GM19452 (cell line): ENCODE measurements around the gene ZMYND15.

ENCODE experiments used
- ATAC-seq: cut with Tn5 transposase; IDR thresholded peaks from one replicate; pipeline ENCODE4 v1.9.1; 2021; ENCODE audit not compliant: unreplicated experiment

ZMYND15 gene

GRCh38 chr17:4715063-4715744 is 24.4 kb upstream of the ZMYND15 start:
- ATAC-seq, result no peak

- ATAC-seq, result no peak
These were observed 23.6 kb upstream of the ZMYND15 start for GRCh38 chr17:4716081-4716480.

DNA sequence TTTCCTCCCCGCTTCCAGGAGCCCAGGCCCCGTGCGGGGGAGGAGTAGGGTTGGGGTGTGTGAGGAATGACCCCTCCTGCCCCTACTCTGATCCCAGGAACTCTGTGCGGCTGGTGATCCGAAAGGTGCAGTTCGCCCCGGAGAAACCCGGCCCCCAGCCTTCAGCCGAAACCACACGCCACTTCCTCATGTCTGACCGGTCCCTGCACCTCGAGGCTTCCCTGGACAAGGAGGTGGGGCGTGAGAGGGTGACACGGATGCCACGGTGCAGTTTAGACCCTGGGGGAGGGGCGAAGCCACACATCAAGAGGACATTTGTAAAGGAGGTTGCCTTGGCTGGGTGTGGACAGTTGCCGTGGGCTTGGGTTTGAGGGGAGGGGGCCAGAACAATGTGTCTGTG is 21.8 kb upstream of the ZMYND15 start:
- no peak for ATAC-seq

- no peak for ATAC-seq
These were observed 21.4 kb upstream of the ZMYND15 start for GRCh38 chr17:4718276-4718675.

DNA sequence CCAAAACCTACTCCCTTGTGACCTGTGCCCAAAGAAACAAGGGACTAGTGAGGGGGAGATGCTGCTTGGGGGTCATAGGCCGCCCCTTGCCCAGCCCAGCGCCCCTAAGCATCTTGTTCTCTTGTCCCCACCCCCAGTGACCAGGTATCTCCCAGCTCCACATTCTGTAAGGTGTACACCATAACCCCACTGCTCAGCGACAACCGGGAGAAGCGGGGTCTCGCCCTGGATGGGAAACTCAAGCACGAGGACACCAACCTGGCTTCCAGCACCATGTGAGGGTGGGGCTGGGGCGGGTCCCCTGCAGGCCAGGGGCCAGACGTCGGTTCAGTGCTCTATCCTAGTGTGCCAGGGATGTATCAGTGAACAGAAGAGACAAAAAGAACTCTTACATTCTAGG is 20.5 kb upstream of the ZMYND15 start:
- ATAC-seq, result no peak

DNA sequence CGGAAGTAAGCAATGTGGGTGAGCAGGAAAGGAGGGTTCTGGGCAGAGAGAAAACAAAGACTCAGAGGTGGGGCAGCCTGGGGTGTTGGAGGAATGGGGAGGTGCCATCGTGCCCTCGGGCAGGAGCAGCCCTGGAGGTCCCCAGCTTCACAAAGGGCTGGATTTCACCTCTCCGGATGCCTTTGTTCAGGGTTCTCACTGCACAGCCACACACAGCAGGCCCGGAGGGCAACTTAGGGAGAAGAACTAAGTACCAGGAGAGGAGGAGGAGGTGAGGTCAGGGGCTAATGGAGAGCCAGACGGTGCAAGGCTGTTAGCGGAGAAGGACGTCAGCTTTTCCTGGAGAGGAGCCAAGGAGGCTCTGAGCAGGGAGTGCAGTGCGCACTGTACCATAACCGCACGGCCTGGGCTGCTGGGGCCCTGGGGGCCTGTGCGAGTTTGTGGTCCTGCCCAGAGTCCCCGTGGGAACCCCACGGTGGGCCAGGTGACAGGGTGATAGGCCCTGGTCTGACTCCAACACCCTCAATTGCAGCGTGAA is 19.9 kb upstream of the ZMYND15 start:
- no peak for ATAC-seq

GRCh38 chr17:4720787-4721186 is 18.8 kb upstream of the ZMYND15 start:
- ATAC-seq, result no peak

DNA sequence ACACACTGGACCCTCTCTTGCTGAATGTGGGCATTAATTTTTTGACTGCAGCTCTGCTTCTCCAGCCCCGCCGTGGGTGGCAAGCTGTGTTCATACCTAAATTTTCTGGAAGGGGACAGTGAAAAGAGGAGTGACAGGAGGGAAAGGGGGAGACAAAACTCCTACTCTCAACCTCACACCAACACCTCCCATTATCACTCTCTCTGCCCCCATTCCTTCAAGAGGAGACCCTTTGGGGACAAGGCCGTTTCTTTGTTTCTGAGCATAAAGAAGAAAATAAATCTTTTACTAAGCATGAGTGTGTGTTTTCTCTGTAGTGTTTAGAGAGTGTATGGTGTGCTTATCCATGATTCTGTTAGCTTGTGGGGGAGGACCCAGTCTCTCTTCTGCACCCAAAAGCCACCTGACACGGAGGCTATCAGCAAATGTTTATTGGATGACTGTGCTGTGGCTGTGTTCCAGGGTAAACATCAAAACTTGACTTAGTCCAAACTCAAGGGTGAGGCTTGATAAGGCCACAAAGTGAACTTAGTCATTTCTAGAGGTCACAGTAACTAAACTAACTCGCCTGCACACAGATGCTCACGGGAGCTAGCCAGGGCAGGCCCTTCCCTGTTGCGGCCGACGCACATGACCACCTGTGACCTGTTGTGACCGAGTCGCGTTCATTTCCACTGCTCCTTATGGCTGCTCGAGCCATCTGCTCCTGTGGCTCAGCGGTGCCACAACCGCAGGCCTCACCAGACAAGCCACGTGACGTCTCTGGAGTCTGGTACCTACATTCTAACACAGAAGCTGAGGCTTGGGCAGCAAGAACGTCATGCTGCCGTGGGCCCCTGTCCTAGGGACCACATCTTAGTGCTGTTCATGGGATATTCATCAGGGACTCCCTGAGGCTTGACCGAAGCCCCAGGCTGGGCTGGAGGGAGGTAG is 18.2 kb upstream of the ZMYND15 start:
- no peak for ATAC-seq

DNA sequence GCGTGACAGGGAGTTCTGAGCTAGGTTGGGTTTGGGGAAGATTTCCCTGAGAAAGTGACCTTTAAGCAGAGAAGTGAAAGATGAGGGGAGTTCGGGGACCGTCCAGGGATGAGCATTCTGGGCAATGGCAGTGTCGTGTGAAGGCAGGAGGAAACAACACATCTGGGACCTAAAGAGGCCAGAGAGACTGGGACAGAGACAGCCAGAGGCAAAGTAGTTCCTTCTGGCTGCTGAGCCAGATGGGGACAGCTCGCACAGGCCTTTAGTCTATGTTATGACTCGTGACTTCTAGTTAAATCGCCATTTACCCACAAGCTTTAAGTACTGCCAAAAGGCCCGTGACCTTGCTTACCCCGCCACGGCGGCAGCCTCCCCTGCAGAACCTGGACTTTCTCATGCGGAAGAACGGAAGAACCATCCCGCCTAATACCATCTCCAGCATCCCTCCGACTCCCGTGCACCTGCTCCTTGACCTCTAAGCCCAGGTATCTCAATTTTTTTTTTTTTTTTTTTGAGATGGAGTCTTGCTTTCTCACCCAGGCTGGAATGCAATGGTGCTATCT is 16.9 kb upstream of the ZMYND15 start:
- ATAC-seq, result no peak

DNA sequence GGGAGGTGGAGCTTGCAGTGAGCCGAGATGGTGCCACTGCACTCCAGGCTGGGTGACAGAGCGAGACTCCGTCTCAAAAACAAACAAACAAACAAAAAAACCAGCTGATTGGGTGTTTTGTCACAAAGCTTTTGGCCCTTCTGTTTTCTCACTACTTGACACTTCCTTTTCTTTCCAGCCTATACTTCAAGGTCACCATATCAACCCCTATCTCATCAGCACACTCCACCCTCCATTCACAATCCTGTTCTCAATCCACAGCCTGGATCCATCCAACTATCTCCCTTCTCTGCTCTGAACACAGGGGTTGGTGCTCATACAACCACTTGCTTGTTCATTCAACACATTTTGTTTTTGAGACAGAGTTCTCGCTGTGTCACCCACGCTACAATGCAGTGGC is 15.0 kb upstream of the ZMYND15 start:
- ATAC-seq, result no peak

GRCh38 chr17:4725646-4726310 is 13.9 kb upstream of the ZMYND15 start:
- ATAC-seq, result no peak

- ATAC-seq, result no peak
These were observed 11.5 kb upstream of the ZMYND15 start for GRCh38 chr17:4728124-4728523.

DNA sequence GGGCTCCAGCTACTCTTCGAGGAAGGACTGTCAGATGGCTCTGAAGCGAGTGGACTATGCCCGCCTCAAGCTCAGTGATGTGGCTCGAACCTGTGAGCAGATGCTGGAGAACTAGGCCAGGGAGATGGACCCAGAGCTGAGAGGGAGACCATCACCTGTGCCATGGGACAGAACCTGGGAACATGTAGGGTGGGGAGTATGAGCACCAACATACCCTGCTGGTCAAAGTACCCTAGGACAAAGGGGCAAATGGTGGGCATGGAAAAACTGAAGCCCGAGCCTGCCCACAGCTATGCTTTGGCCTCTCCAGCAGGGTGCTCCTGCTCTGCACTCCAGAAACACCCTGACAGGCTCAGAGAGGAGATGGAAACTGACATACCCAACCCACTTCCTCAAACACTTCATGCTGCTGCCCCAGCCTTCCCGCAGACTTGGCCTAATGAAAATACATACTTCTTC is 6.5 kb upstream of the ZMYND15 start:
- ATAC-seq, result no peak

DNA sequence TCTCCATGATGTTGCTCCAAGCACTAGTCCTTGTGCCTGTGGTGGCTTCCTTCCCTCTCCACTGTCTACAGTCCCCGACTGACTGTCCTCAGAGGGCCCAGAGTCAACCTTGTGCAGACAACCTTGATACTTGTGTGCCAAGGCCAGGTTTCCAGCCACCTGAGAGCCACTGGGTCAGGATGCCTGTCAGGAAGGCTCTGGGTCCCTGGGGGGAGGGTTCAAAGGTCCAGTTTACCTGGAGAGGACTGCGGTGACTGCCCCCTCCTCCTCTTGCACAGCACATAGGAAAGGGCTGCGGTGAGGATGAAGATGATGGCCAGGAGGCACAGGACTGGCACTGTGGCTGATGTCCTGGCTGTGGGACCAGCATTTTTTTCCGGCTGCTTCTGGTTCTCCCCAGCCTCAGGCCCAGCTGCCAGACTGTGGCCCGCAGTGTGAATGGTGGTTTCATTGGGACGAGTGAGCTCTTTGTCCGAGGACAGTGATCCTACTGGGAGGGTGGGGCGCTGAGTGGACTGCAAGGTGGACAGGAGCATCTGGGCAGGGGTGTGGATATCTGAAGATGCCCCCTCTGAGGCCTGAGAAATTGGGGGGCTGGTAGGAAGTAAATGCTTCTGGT is 4.7 kb upstream of the ZMYND15 start:
- no peak for ATAC-seq

DNA sequence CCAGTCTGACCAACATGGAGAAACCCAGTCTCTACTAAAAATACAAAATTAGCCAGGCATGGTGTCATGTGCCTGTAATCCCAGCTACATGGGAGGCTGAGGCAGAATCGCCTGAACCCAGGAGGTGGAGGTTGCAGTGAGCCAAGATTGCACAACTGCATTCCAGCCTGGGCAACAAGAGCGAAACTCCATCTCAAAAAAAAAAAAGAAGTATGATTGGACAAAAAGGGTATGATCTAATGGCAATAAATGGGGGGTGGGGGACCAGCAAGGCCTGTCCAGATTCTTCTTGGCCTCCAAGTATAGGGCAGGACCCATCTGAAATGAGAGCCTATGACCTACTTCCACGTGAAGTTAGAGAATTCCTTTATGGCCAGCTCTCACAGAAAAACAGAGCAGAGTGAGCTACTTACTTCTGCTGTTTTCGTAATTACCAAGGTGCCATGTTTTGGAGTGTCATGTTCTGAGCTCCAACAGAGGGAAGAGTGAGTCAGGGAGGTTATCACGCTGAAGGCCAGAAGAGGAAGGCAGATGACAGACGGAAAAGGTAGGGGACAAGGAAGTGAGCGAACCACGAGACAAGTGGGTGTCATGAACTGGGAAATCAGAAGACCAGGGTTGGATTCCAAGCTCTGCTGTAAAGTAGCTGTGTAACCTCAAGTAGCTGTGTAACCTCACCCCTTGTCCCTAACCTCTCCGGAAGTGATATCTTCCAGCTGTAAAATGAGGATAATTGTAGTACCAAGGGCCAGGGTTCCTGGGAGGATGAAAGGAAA is 3.6 kb upstream of the ZMYND15 start:
- ATAC-seq, result no peak

DNA sequence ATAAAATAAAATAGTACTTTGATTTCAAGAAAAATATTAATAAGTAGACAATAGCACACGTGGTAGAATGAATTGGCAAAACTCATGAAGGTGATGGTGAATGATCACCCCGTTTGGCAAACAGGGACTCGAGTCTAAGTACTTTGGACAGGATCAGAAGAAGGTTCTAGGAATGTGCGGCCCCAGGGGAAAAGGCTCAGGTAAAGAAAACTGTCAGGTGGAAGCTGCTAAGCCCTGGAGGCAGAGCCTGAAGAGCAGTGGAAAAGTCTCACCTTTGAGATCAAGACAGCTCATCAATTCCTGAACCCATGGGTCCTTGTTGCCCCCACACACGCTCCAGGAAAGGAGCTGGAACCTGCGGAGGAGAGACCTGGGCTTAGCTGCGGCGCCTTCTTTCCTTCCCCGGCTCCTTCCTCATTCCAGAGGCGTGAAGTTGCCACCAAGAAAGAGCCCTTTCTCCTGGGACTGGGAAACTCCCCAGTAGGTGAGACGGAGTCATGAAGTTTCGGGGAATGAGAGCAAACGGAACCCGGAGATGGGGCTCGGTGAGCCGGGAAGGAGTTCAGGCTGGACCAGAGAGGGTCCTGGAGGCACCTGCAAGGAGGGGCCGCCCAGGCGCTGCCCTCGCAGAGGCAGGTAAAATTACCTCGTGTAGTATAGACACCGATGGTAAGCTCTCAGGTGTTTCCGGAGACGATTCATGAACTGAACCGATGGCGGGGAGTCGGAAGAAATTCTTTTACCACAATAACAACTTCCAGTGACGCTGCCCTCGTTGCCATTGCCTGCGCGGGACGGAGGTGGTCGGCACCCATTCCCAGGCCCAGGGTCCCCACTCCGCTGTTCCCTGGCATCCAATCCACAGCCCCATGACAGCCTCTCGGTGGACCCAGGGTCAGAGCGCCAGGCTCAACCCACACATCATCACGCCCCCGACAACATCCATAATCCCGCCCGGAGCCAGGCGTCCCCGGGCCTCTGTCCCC is 1.2 kb upstream of the ZMYND15 start:
- no peak for ATAC-seq

DNA sequence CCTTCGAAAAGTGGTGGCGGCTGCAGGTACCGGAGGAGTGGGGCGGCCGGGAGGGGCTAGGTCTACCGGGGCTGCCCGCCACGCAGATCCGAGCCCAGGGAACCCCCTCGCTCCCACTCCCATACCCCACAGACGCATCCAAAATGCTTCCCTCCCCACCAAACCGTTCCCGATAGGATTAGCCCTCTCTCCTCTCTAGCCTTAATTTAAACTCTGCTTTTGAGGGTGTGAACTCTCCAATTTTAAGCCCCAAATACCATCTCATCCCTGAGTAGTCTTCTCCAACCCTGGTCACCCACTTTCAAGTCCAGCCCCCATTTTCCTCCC is 355 bp downstream of the ZMYND15 start:
- ATAC-seq, result no peak

GRCh38 chr17:4740584-4740983 is 951 bp downstream of the ZMYND15 start:
- ATAC-seq, result no peak

DNA sequence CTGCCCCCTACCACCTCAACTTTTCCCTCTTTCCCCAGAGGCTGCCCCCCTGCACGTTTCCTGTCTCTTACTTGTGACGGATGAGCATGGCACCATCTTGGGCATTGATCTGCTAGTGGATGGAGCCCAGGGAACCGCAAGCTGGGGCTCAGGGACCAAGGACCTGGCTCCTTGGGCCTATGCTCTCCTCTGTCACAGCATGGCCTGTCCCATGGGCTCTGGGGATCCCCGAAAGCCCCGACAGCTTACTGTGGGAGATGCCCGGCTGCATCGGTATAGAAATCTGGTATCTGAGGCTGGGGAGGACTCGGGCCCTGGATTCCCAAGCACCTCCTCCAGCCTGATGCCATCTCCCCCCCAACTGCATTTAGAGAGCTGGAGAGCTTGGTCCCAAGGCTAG is 1.9 kb downstream of the ZMYND15 start:
- ATAC-seq, result no peak
